SK-N-MC (cell line): ENCODE measurements around the gene VPS52.

Source experiments
- EZH2 ChIP-seq: fragments of 200-600 bp; sonication (generic); IDR thresholded peaks from one replicate; pipeline ENCODE4 v1.6.1; 2017; ENCODE audit warnings: antibody characterized with exemption
- FOXP2 ChIP-seq: optimal IDR thresholded peaks from 2 replicates; pipeline ENCODE3; 2011; ENCODE audit warnings: mild to moderate bottlenecking, moderate library complexity; ENCODE audit not compliant: insufficient read depth; ENCODE audit errors: extremely low read length, control extremely low read depth
- POLR2AphosphoS5 ChIP-seq: IDR thresholded peaks from 2 replicates; pipeline ENCODE4 v1.6.1; 2012; ENCODE audit warnings: mild to moderate bottlenecking, low read depth, low read length, borderline replicate concordance

GRCh38 chr6:33201935-33202334 is 69.7 kb downstream of the VPS52 start:
- TF ChIP-seq POLR2AphosphoS5 (no peak), EZH2 (no peak), FOXP2 (no peak)
